Activated CD4-positive, alpha-beta T cell treated with anti-CD3 and anti-CD28 coated beads, Interleukin-2, amount 10 ng/mL, durations not matched to agents 24 days and 14 days (primary cell): ENCODE measurements around the gene CST6. TPM values are rescaled to one million over a fixed set of nuclear protein-coding genes. Genes with fewer than 3 reads are reported as not detected.

ENCODE experiments used
- DNase-seq: peaks from one replicate; pipeline ENCODE4 v3.0.0; 2022
- H3K27ac Mint-ChIP-seq: one replicate; pipeline ENCODE4 v1.8.0; 2022; ENCODE audit warnings: mild to moderate bottlenecking, mixed read lengths
- H3K27me3 Mint-ChIP-seq: one replicate; pipeline ENCODE4 v1.8.0; 2022; ENCODE audit warnings: mixed read lengths
- H3K36me3 Mint-ChIP-seq: one replicate; pipeline ENCODE4 v1.8.0; 2022; ENCODE audit warnings: low read depth, mild to moderate bottlenecking, mixed read lengths
- H3K4me1 Mint-ChIP-seq: one replicate; pipeline ENCODE4 v1.8.0; 2021; ENCODE audit warnings: mixed read lengths
- H3K4me3 Mint-ChIP-seq: one replicate; pipeline ENCODE4 v1.8.0; 2022; ENCODE audit warnings: mild to moderate bottlenecking, moderate library complexity, mixed read lengths
- H3K9me3 Mint-ChIP-seq: one replicate; pipeline ENCODE4 v1.8.0; 2021; ENCODE audit warnings: mixed read lengths
- intact Hi-C: fragments of 100-400 bp; cut with micrococcal nuclease; formaldehyde crosslinking; loops from one replicate; pipeline ENCODE4 v1.15.1; 2023
- total RNA-seq: library from RNA; stranded (reverse); gene quantifications from 2 replicates; pipeline ENCODE4 v1.2.3, GENCODE V29; 2022

CST6 gene
- total RNA-seq, 1 donor from 2014 or later, result 1.5 TPM

GRCh38 chr11:66051766-66052663 is 40.2 kb downstream of the CST6 start, which contains the start of gene SF3B2:
Gene SF3B2 (plus strand): TSS chr11:66052364. CDS start chr11:66052385, 21 bp downstream.
- Mint-ChIP-seq H3K36me3 (peaks cover 33% of the 10 kb centered on the region), H3K27ac (peak within 1 kb of the TSS; percentile 97)
- intact Hi-C loops, result loop anchor here (1.0 kb wide), 3 partner anchors 16 to 194 kb away; partner anchors contain the start of genes BANF1, CFL1 and EIF1AD

GRCh38 chr11:66052664-66052982 is 40.8 kb downstream of the CST6 start:
- peak overlapping the region; percentile 88 for H3K4me3 Mint-ChIP-seq
- no peak for DNase-seq
- peaks cover 21% of the 10 kb centered on the region for H3K4me1 Mint-ChIP-seq
- H3K27me3 Mint-ChIP-seq, result peaks cover 6% of the 10 kb centered on the region
- peaks cover 39% of the 10 kb centered on the region for H3K36me3 Mint-ChIP-seq
- intact Hi-C loops, result loop anchor here (1.0 kb wide), 3 partner anchors 16 to 194 kb away; partner anchors contain the start of genes BANF1, CFL1 and EIF1AD
- peak overlapping the region; percentile 97 for H3K27ac Mint-ChIP-seq
- H3K9me3 Mint-ChIP-seq, result no peaks in the 10 kb centered on the region

More at GRCh38 chr11:66051766-66052663, 40.2 kb downstream of the CST6 start, which contains the start of gene SF3B2:
- peaks cover 21% of the 10 kb centered on the region for H3K4me1 Mint-ChIP-seq
- H3K4me3 Mint-ChIP-seq, result peak within 1 kb of the TSS; percentile 88
- peaks cover 6% of the 10 kb centered on the region for H3K27me3 Mint-ChIP-seq
- peak; percentile 99 for DNase-seq
- H3K9me3 Mint-ChIP-seq, result no peaks in the 10 kb centered on the region

- no peaks in the 10 kb centered on the region for H3K27me3 Mint-ChIP-seq
- peaks cover 55% of the 10 kb centered on the region for H3K36me3 Mint-ChIP-seq
- no peak overlapping the region for H3K27ac Mint-ChIP-seq
- no peak overlapping the region for H3K4me3 Mint-ChIP-seq
- H3K9me3 Mint-ChIP-seq, result no peaks in the 10 kb centered on the region
- no peak for DNase-seq
- intact Hi-C loops, result no loop called here
- peaks cover 21% of the 10 kb centered on the region for H3K4me1 Mint-ChIP-seq
These were observed 43.2 kb downstream of the CST6 start for GRCh38 chr11:66055021-66055420.

GRCh38 chr11:66056501-66056900 is 44.7 kb downstream of the CST6 start:
- H3K27ac Mint-ChIP-seq, result no peak overlapping the region
- H3K4me1 Mint-ChIP-seq, result peaks cover 24% of the 10 kb centered on the region
- no peak overlapping the region for H3K4me3 Mint-ChIP-seq
- H3K27me3 Mint-ChIP-seq, result no peaks in the 10 kb centered on the region
- DNase-seq, result no peak
- intact Hi-C loops, result no loop called here
- H3K36me3 Mint-ChIP-seq, result peaks cover 70% of the 10 kb centered on the region
- H3K9me3 Mint-ChIP-seq, result no peaks in the 10 kb centered on the region

- Mint-ChIP-seq H3K4me3 (no peak overlapping the region), H3K27me3 (no peaks in the 10 kb centered on the region), H3K27ac (peak overlapping the region; percentile 15), H3K36me3 (peaks cover 82% of the 10 kb centered on the region), H3K9me3 (no peaks in the 10 kb centered on the region), H3K4me1 (peaks cover 30% of the 10 kb centered on the region)
- DNase-seq, result no peak
- intact Hi-C loops, result no loop called here
These were observed 48.3 kb downstream of the CST6 start for GRCh38 chr11:66059966-66060680.

- no peak for DNase-seq
- intact Hi-C loops, result no loop called here
- Mint-ChIP-seq H3K9me3 (no peaks in the 10 kb centered on the region), H3K36me3 (peaks cover 81% of the 10 kb centered on the region), H3K27ac (peak overlapping the region; percentile 15), H3K27me3 (no peaks in the 10 kb centered on the region), H3K4me1 (peaks cover 34% of the 10 kb centered on the region), H3K4me3 (peak overlapping the region; percentile 16)
These were observed 49.5 kb downstream of the CST6 start for GRCh38 chr11:66061268-66061667.

- no peak for DNase-seq
- Mint-ChIP-seq H3K4me3 (no peak overlapping the region), H3K4me1 (peaks cover 41% of the 10 kb centered on the region), H3K27ac (no peak overlapping the region), H3K36me3 (peaks cover 81% of the 10 kb centered on the region), H3K9me3 (no peaks in the 10 kb centered on the region), H3K27me3 (no peaks in the 10 kb centered on the region)
- intact Hi-C loops, result no loop called here
These were observed 50.6 kb downstream of the CST6 start for GRCh38 chr11:66062408-66062807.

Other genes with a start within 250 kb of the CST6 start
- gene AP5B1, start 231.0 kb upstream of the CST6 start, total RNA-seq, result 20.1 and 21.1 TPM in 2 replicates
- gene OVOL1, start 224.9 kb upstream of the CST6 start, total RNA-seq, result 0.07 TPM in 1 of 2 replicates, not detected in the other
- gene SNX32, start 178.0 kb upstream of the CST6 start, total RNA-seq, result 1.2 and 2.1 TPM in 2 replicates
- gene CFL1, start 153.8 kb upstream of the CST6 start, total RNA-seq, result 1,047 and 1,065 TPM in 2 replicates
- 77.4 and 80.5 TPM in 2 replicates for gene MUS81, start 151.6 kb upstream of the CST6 start, total RNA-seq
- 8.4 and 9.1 TPM in 2 replicates for gene EFEMP2, start 139.2 kb upstream of the CST6 start, total RNA-seq
- gene CTSW, start 132.2 kb upstream of the CST6 start, total RNA-seq, result 4.9 and 7.5 TPM in 2 replicates
- 91.0 and 95.7 TPM in 2 replicates for gene FIBP, start 123.5 kb upstream of the CST6 start, total RNA-seq
- gene CCDC85B, start 121.3 kb upstream of the CST6 start, total RNA-seq, result 62.2 and 62.5 TPM in 2 replicates
- 32.1 and 32.9 TPM in 2 replicates for gene FOSL1, start 111.6 kb upstream of the CST6 start, total RNA-seq
- 20.9 and 21.1 TPM in 2 replicates for gene C11orf68, start 92.9 kb upstream of the CST6 start, total RNA-seq
- gene DRAP1, start 92.6 kb upstream of the CST6 start, total RNA-seq, result 113 and 117 TPM in 2 replicates
- not detected in 2 replicates for gene TSGA10IP, start 66.5 kb upstream of the CST6 start, total RNA-seq
- gene SART1, start 50.3 kb upstream of the CST6 start, total RNA-seq, result 99.1 and 104 TPM in 2 replicates
- gene EIF1AD, start 9.9 kb upstream of the CST6 start, total RNA-seq, result 64.9 and 75.9 TPM in 2 replicates
- gene BANF1, start 9.5 kb upstream of the CST6 start, total RNA-seq, result 291 and 298 TPM in 2 replicates
- 0.28 and 0.30 TPM in 2 replicates for gene CATSPER1, start 14.5 kb downstream of the CST6 start, total RNA-seq
- not detected in 2 replicates for gene GAL3ST3, start 37.2 kb downstream of the CST6 start, total RNA-seq
- gene SF3B2, start 40.4 kb downstream of the CST6 start, total RNA-seq, result 283 and 284 TPM in 2 replicates
- gene PACS1, start 58.3 kb downstream of the CST6 start, total RNA-seq, result 90.9 and 96.7 TPM in 2 replicates
- gene KLC2, start 245.7 kb downstream of the CST6 start, total RNA-seq, result 56.6 and 57.0 TPM in 2 replicates